Measurements from ENCODE around the gene NDEL1. TPM values are rescaled to one million over a fixed set of nuclear protein-coding genes. Genes with fewer than 3 reads are reported as not detected.

Gene NDEL1
- total and polyA plus RNA-seq, 4 donors: 15.3 to 52.3 (median 35.4) TPM

GRCh38 chr17:8470447-8471047, 34.9 kb downstream of the NDEL1 start:
- TF ChIP-seq RXRA (IDR thresholded peaks at IDR 0.05): peak; percentile 9 to 28
- no peak for TF ChIP-seq REST (IDR thresholded peaks at IDR 0.05)
- H3K27ac ChIP-seq (ENCODE audit: low read depth in 1 of 2, low read length in 2 of 2): peak overlapping the region; percentile 27 to 57
- 48% methylated on average over 20 of the region's 20 CpGs for WGBS
- H3K9me3 ChIP-seq (ENCODE audit: control insufficient read depth in 4 of 4, low read length in 3 of 4): no peaks in the 10 kb centered on the region
- no peak for DNase-seq (ENCODE audit: low spot score)
- H3K4me1 ChIP-seq (ENCODE audit: control insufficient read depth in 4 of 4, insufficient read depth in 4 of 4, low read length in 3 of 4): peaks cover 4 to 19% (median 12%) of the 10 kb centered on the region in 4 donors
- no peak overlapping the region for H3K9ac ChIP-seq (ENCODE audit: low read depth in 1 of 2, low read length in 2 of 2)
- no peak overlapping the region for H3K4me3 ChIP-seq (ENCODE audit: low read depth in 1 of 3, low read length in 3 of 3)
- H3K36me3 ChIP-seq (ENCODE audit: control insufficient read depth in 4 of 4, insufficient read depth in 3 of 4, low read depth in 1 of 4, low read length in 3 of 4): peaks cover 12 to 53% (median 48%) of the 10 kb centered on the region in 4 donors
- H3K27me3 ChIP-seq (ENCODE audit: control insufficient read depth in 4 of 4, insufficient read depth in 4 of 4, low read length in 3 of 4): no peaks in the 10 kb centered on the region

GRCh38 chr17:8472663-8473062, 37.0 kb downstream of the NDEL1 start:
- Histone ChIP-seq H3K9me3 (ENCODE audit: control insufficient read depth in 4 of 4, low read length in 3 of 4) (no peaks in the 10 kb centered on the region), H3K27me3 (ENCODE audit: control insufficient read depth in 4 of 4, insufficient read depth in 4 of 4, low read length in 3 of 4) (no peaks in the 10 kb centered on the region), H3K36me3 (ENCODE audit: control insufficient read depth in 4 of 4, insufficient read depth in 3 of 4, low read depth in 1 of 4, low read length in 3 of 4) (peaks cover 5 to 51% (median 38%) of the 10 kb centered on the region in 4 donors), H3K27ac (ENCODE audit: low read depth in 1 of 2, low read length in 2 of 2) (no peak overlapping the region), H3K4me3 (ENCODE audit: low read depth in 1 of 3, low read length in 3 of 3) (no peak overlapping the region), H3K4me1 (ENCODE audit: control insufficient read depth in 4 of 4, insufficient read depth in 4 of 4, low read length in 3 of 4) (peaks cover 5 to 27% (median 20%) of the 10 kb centered on the region in 4 donors), H3K9ac (ENCODE audit: low read depth in 1 of 2, low read length in 2 of 2) (no peak overlapping the region)
- 92% methylated on average over 8 of the region's 8 CpGs for WGBS
- TF ChIP-seq SP1 (IDR thresholded peaks at IDR 0.05) (no peak), REST (IDR thresholded peaks at IDR 0.05) (no peak)
- DNase-seq (ENCODE audit: low spot score): no peak

- TF ChIP-seq JUND (IDR thresholded peaks at IDR 0.05) (no peak), HNF4G (IDR thresholded peaks at IDR 0.05) (no peak), YY1 (IDR thresholded peaks at IDR 0.05) (no peak)
- H3K27me3 ChIP-seq (ENCODE audit: control insufficient read depth in 4 of 4, insufficient read depth in 4 of 4, low read length in 3 of 4): no peaks in the 10 kb centered on the region
- H3K9ac ChIP-seq (ENCODE audit: low read depth in 1 of 2, low read length in 2 of 2): no peak overlapping the region
- H3K9me3 ChIP-seq (ENCODE audit: control insufficient read depth in 4 of 4, low read length in 3 of 4): no peaks in the 10 kb centered on the region
- peaks cover 7 to 37% (median 28%) of the 10 kb centered on the region in 4 donors for H3K4me1 ChIP-seq (ENCODE audit: control insufficient read depth in 4 of 4, insufficient read depth in 4 of 4, low read length in 3 of 4)
- no peak overlapping the region for H3K27ac ChIP-seq (ENCODE audit: low read depth in 1 of 2, low read length in 2 of 2)
- H3K4me3 ChIP-seq (ENCODE audit: low read depth in 1 of 3, low read length in 3 of 3): no peak overlapping the region
- WGBS: 97% methylated on average over 13 of the region's 13 CpGs
- peak; percentile 22 for DNase-seq (ENCODE audit: low spot score)
- H3K36me3 ChIP-seq (ENCODE audit: control insufficient read depth in 4 of 4, insufficient read depth in 3 of 4, low read depth in 1 of 4, low read length in 3 of 4): peaks cover 5 to 43% (median 32%) of the 10 kb centered on the region in 4 donors
These were observed 37.9 kb downstream of the NDEL1 start for GRCh38 chr17:8473451-8474192.
